Esophagus squamous epithelium (tissue), 5 donors: ENCODE data around the gene AOPEP. TPM values are rescaled to one million over a fixed set of nuclear protein-coding genes. Genes with fewer than 3 reads are reported as not detected.
"Not testable (repeated sequence)": the region's sequence is repeated elsewhere in the genome, so short reads cannot be mapped to it uniquely, and the experiment has no call there.

Experiments
- DNase-seq: peaks from one replicate; lab custom pipeline; 2025; lab: John Stamatoyannopoulos, UW
- H3K27ac ChIP-seq, 4 donors: fragments of 200-600 bp; sonication (generic); one replicate each; pipeline ENCODE4 v1.5.1; 2016 to 2019; ENCODE audit warnings: mild to moderate bottlenecking in 1 of 4
- H3K27me3 ChIP-seq, 4 donors: fragments of 200-600 bp; sonication (generic); 1 replicate in 3 of 4; 2 replicates in 1 of 4; pipeline versions ENCODE4 v1.5.1 to v1.6.0; 2017 to 2021; ENCODE audit warnings: antibody characterized with exemption in 1 of 4
- H3K36me3 ChIP-seq, 3 donors: fragments of 200-600 bp; sonication (generic); one replicate each; pipeline ENCODE4 v1.5.1; 2016 to 2019
- H3K4me1 ChIP-seq, 3 donors: fragments of 200-600 bp; sonication (generic); one replicate each; pipeline ENCODE4 v1.5.1; 2017 to 2019
- H3K4me3 ChIP-seq, 4 donors: fragments of 200-600 bp; sonication (generic); 1 replicate in 3 of 4; 2 replicates in 1 of 4; pipeline ENCODE4 v1.5.1; 2016 to 2019; ENCODE audit warnings: mild to moderate bottlenecking in 2 of 4, moderate library complexity in 1 of 4
- H3K9me3 ChIP-seq, 3 donors: fragments of 200-600 bp; sonication (generic); one replicate each; pipeline ENCODE4 v1.5.1; 2016 to 2019
- CTCF ChIP-seq, 6 experiments: fragments of 450-650 bp in 4 of 6; fragments of 200-600 bp in 2 of 6; sonication (generic) in 2 of 6; IDR thresholded peaks; one replicate each; pipeline ENCODE4 v1.5.1; 2016 to 2019; ENCODE audit warnings: antibody characterized with exemption in 6 of 6, mild to moderate bottlenecking in 4 of 6, moderate library complexity in 4 of 6
- POLR2A ChIP-seq, 4 donors: fragments of 450-650 bp; IDR thresholded peaks; one replicate each; pipeline ENCODE4 v1.6.1; 2017; ENCODE audit warnings: antibody characterized with exemption in 4 of 4, mild to moderate bottlenecking in 4 of 4, moderate library complexity in 3 of 4
- WGBS, 2 donors: methylation state at CpG; one replicate each; pipeline ENCODE4 v1.1.5; 2018; 5-methylcytosine and 5-hydroxymethylcytosine counted together
- intact Hi-C: fragments of 100-400 bp; cut with DNase I; formaldehyde crosslinking; loops from one replicate; pipeline ENCODE4 v1.15.0; 2022
- total RNA-seq, 4 donors: library from RNA; depleted of rRNA; stranded (reverse); fragments of >200 nt; gene quantifications; one replicate each; pipeline ENCODE4 v1.1.0, GENCODE V29; 2016
- donor health status: DM: yes; HTN: yes; CAD: no.

AOPEP gene
- total RNA-seq, 4 donors from 2014 or later, result 101 to 300 (median 115) TPM

- DNase-seq, result no peak
- H3K4me3 ChIP-seq, result no peak overlapping the region
- peaks cover 0 to 66% (median 0%) of the 10 kb centered on the region in 3 donors for H3K4me1 ChIP-seq
- intact Hi-C loops, result no loop called here
- H3K27ac ChIP-seq, result peak overlapping the region in 2 of 4 donors; percentile 19 to 56
- H3K27me3 ChIP-seq, result no peaks in the 10 kb centered on the region
- no peak for TF ChIP-seq CTCF (IDR thresholded peaks at IDR 0.05)
- no peak for TF ChIP-seq POLR2A (IDR thresholded peaks at IDR 0.05)
- H3K36me3 ChIP-seq, result no peaks in the 10 kb centered on the region
- no peaks in the 10 kb centered on the region for H3K9me3 ChIP-seq
- 86 to 95% methylated on average over 9 of the region's 9 CpGs for WGBS, 2 donors
These were observed 99.5 kb downstream of the AOPEP start for GRCh38 chr9:94826044-94826443.

- 86 to 89% methylated on average over 3 of the region's 3 CpGs for WGBS, 2 donors
- Histone ChIP-seq H3K36me3 (no peaks in the 10 kb centered on the region), H3K27me3 (no peaks in the 10 kb centered on the region), H3K9me3 (no peaks in the 10 kb centered on the region), H3K4me3 (no peak overlapping the region), H3K4me1 (peaks cover 0 to 63% (median 0%) of the 10 kb centered on the region in 3 donors), H3K27ac (peak overlapping the region; percentile 13 to 72 (median 58))
- TF ChIP-seq POLR2A (IDR thresholded peaks at IDR 0.05) (no peak), CTCF (IDR thresholded peaks at IDR 0.05) (no peak)
- intact Hi-C loops, result no loop called here
- DNase-seq, result no peak
These were observed 100.3 kb downstream of the AOPEP start for GRCh38 chr9:94826644-94827410.

- 65 to 69% methylated on average over 8 of the region's 8 CpGs for WGBS, 2 donors
- no peak for DNase-seq
These were observed 101.2 kb downstream of the AOPEP start for GRCh38 chr9:94827584-94828304.

GRCh38 chr9:94829380-94830070, 103.0 kb downstream of the AOPEP start:
- no peak overlapping the region for H3K4me3 ChIP-seq
- WGBS, 2 donors, result 76 to 79% methylated on average over 4 of the region's 4 CpGs
- TF ChIP-seq POLR2A (IDR thresholded peaks at IDR 0.05), result no peak
- no peak for DNase-seq
- no peaks in the 10 kb centered on the region for H3K9me3 ChIP-seq
- peaks cover 0 to 46% (median 0%) of the 10 kb centered on the region in 3 donors for H3K4me1 ChIP-seq
- peak overlapping the region in 1 of 4 donors; percentile 26 for H3K27ac ChIP-seq
- H3K27me3 ChIP-seq, result no peaks in the 10 kb centered on the region
- H3K36me3 ChIP-seq, result no peaks in the 10 kb centered on the region
- intact Hi-C loops, result no loop called here

More at GRCh38 chr9:94827584-94828304, 101.2 kb downstream of the AOPEP start:
- Histone ChIP-seq H3K4me3 (no peak overlapping the region), H3K4me1 (peaks cover 0 to 54% (median 0%) of the 10 kb centered on the region in 3 donors), H3K27ac (peak overlapping the region; percentile 13 to 72 (median 58)), H3K9me3 (no peaks in the 10 kb centered on the region), H3K36me3 (no peaks in the 10 kb centered on the region), H3K27me3 (no peaks in the 10 kb centered on the region)
- intact Hi-C loops, result no loop called here
- TF ChIP-seq CTCF (IDR thresholded peaks at IDR 0.05) (no peak), POLR2A (IDR thresholded peaks at IDR 0.05) (no peak)

GRCh38 chr9:94830071-94830604, 103.6 kb downstream of the AOPEP start:
- not testable (repeated sequence) for H3K27ac ChIP-seq

More at GRCh38 chr9:94830071-94830604, 103.6 kb downstream of the AOPEP start:
- DNase-seq, intact Hi-C loops, H3K4me3 ChIP-seq, H3K36me3 ChIP-seq, H3K27me3 ChIP-seq, H3K9me3 ChIP-seq: not testable (repeated sequence)
- 62 to 63% methylated on average over 3 of the region's 3 CpGs for WGBS, 2 donors
- peaks cover 0 to 40% (median 0%) of the 10 kb centered on the region in 3 donors for H3K4me1 ChIP-seq
